HG03175 (cell line): ENCODE data around the gene FAM47E.

Experiments used
- ATAC-seq: cut with Tn5 transposase; IDR thresholded peaks from one replicate; pipeline ENCODE4 v1.9.1; 2021; ENCODE audit warnings: mild to moderate bottlenecking, moderate library complexity; ENCODE audit not compliant: unreplicated experiment

The FAM47E gene

GRCh38 chr4:76298227-76298626 lies 46.7 kb downstream of the FAM47E start:
- no peak for ATAC-seq

- ATAC-seq: no peak
These were observed 48.5 kb downstream of the FAM47E start for GRCh38 chr4:76300012-76300411.

GRCh38 chr4:76301068-76301774 lies 49.7 kb downstream of the FAM47E start:
- peak; percentile 99 for ATAC-seq

GRCh38 chr4:76301775-76302162 lies 50.2 kb downstream of the FAM47E start:
- ATAC-seq: no peak

- ATAC-seq: no peak
These were observed 51.4 kb downstream of the FAM47E start for GRCh38 chr4:76302826-76303438.

- ATAC-seq: no peak
These were observed 53.6 kb downstream of the FAM47E start for GRCh38 chr4:76305033-76305687.

GRCh38 chr4:76305971-76306881 lies 54.7 kb downstream of the FAM47E start, which contains the start of gene STBD1:
Gene STBD1 (plus strand): TSS chr4:76306733. CDS start chr4:76306770, 37 bp downstream.
- ATAC-seq: no peak

GRCh38 chr4:76306882-76307659 lies 55.5 kb downstream of the FAM47E start:
- ATAC-seq: no peak

GRCh38 chr4:76307660-76308014 lies 56.1 kb downstream of the FAM47E start:
- no peak for ATAC-seq

GRCh38 chr4:76308548-76308947 lies 57.0 kb downstream of the FAM47E start:
- ATAC-seq: no peak

- ATAC-seq: no peak
These were observed 58.5 kb downstream of the FAM47E start for GRCh38 chr4:76309939-76310550.

GRCh38 chr4:76310683-76311082 lies 59.2 kb downstream of the FAM47E start:
- ATAC-seq: no peak

- ATAC-seq: no peak
These were observed 60.4 kb downstream of the FAM47E start for GRCh38 chr4:76311896-76312331.

GRCh38 chr4:76312457-76312856 lies 60.9 kb downstream of the FAM47E start:
- ATAC-seq: no peak

GRCh38 chr4:76313547-76313946 lies 62.0 kb downstream of the FAM47E start:
- no peak for ATAC-seq

GRCh38 chr4:76315267-76315918 lies 63.9 kb downstream of the FAM47E start:
- ATAC-seq: no peak

GRCh38 chr4:76316131-76316530 lies 64.6 kb downstream of the FAM47E start:
- no peak for ATAC-seq

GRCh38 chr4:76322236-76322635 lies 70.7 kb downstream of the FAM47E start:
- ATAC-seq: no peak

- ATAC-seq: no peak
These were observed 73.6 kb downstream of the FAM47E start for GRCh38 chr4:76325072-76325471.
